ENCODE results near the gene NATD1. TPM values are rescaled to one million over a fixed set of nuclear protein-coding genes. Genes with fewer than 3 reads are reported as not detected.

The NATD1 gene, protein sequence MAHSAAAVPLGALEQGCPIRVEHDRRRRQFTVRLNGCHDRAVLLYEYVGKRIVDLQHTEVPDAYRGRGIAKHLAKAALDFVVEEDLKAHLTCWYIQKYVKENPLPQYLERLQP
- 1 to 10 TPM; 7.4 to 8.8 TPM for total RNA-seq

DNA sequence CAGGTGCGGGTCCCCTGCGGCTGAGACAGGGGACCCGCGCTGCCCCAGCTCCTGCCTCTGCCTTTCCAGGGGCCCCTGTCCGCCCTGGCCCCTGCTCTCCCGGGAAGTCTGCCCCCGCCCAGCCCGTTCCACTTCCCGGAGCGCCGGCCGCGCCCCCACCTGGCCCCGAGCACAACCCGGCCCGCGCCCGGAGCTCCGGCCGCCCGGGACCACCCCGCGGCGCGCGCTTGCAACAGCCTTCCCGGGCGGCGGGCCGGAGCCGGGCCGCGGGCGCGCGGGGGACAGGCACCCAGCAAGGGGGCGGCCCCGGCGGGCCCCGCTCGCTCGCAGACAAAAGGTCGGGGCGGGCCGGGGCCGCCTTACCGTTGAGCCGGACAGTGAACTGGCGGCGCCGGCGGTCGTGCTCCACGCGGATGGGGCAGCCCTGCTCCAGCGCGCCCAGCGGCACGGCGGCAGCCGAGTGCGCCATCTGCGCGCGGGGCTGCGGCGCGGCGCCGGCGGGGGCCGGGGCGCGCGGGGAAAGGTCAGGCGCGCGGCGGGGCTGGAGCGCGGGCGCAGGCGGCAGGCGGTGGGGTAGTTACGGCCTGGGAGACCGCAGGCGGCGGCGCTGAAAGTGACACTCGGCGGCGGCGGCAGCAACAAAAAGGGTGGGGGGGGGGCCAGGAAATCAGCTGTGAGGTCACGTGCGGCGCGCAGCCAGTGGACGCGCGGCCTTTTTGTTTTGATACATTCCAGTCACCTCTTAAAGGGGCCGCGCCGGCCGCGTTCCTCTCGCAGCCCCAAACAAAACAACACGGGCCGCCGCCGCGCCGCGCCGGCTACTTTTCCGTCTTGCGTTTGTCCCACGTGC lies at the start of gene NATD1:
Gene NATD1, minus strand, starts transcription at position 615 of the 850 bp plus-strand sequence. Its CDS starts 146 bp downstream, at position 469.
- Mint-ChIP-seq H3K4me3 (peak within 1 kb of the TSS; percentile 86 to 92), H3K27ac (peak within 1 kb of the TSS; percentile 78), H3K27me3 (ENCODE audit: low read depth) (no peaks in the 10 kb centered on the region), H3K9me3 (no peaks in the 10 kb centered on the region), H3K4me1 (ENCODE audit: low read depth) (peaks cover 21% of the 10 kb centered on the region), H3K36me3 (ENCODE audit: insufficient read depth in 2 of 2) (no peaks in the 10 kb centered on the region)
- ATAC-seq (replicated peaks in 1 of 2) (peak; percentile 86 to 88), DNase-seq (peak; percentile 82 to 83)

DNA sequence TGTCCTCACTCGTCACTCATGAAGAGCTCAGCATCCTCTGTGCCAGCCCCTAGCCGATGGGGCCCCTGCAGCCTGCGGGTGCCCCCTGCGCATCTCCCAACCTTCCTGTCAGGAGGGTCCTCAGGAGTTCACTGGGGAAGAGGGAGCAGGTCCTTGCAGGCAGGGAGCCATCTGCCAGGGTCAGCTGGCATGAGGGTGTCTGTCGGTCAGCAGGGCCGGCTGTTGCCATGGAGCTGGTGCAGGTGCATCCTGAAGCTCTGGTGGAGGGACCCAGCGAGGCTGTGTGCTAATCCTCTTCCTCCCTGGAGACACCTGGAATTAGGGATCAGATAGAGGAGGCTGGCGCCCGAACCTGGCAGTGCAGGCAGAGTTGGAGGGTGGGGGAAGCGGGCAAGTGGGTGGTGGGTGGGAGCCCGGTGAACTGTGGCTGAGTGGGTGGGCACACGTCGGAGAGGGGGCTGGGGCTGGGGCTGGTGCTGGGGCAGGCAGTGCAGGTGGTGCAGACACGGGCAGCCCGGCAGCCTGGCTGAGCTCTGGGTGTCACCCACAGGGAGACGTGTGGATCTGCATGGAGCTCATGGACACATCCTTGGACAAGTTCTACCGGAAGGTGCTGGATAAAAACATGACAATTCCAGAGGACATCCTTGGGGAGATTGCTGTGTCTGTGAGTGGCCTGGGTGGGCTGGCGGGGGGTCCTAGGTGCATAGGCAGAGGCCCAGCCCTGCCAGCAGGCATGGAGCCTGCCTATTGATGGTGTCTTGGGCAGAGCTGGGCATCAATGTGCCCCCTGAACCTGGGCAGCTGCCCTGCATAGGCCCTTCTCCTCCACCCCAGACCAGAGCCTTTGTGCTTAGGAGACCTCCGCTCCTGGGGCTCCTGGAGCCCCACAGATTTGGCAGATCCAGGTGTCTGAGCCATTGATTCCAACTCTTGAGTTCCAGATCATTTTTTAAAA lies 48.7 kb upstream of the NATD1 start:
- no peak overlapping the region for H3K27ac Mint-ChIP-seq
- no peak for ATAC-seq (replicated peaks in 1 of 2)
- no peak overlapping the region for H3K4me3 Mint-ChIP-seq
- DNase-seq, result no peak
- H3K9me3 Mint-ChIP-seq, result no peaks in the 10 kb centered on the region
- peaks cover 6 to 20% of the 10 kb centered on the region in 2 donors for H3K36me3 Mint-ChIP-seq (ENCODE audit: insufficient read depth in 2 of 2)
- no peaks in the 10 kb centered on the region for H3K4me1 Mint-ChIP-seq (ENCODE audit: low read depth)
- H3K27me3 Mint-ChIP-seq (ENCODE audit: low read depth), result no peaks in the 10 kb centered on the region

DNA sequence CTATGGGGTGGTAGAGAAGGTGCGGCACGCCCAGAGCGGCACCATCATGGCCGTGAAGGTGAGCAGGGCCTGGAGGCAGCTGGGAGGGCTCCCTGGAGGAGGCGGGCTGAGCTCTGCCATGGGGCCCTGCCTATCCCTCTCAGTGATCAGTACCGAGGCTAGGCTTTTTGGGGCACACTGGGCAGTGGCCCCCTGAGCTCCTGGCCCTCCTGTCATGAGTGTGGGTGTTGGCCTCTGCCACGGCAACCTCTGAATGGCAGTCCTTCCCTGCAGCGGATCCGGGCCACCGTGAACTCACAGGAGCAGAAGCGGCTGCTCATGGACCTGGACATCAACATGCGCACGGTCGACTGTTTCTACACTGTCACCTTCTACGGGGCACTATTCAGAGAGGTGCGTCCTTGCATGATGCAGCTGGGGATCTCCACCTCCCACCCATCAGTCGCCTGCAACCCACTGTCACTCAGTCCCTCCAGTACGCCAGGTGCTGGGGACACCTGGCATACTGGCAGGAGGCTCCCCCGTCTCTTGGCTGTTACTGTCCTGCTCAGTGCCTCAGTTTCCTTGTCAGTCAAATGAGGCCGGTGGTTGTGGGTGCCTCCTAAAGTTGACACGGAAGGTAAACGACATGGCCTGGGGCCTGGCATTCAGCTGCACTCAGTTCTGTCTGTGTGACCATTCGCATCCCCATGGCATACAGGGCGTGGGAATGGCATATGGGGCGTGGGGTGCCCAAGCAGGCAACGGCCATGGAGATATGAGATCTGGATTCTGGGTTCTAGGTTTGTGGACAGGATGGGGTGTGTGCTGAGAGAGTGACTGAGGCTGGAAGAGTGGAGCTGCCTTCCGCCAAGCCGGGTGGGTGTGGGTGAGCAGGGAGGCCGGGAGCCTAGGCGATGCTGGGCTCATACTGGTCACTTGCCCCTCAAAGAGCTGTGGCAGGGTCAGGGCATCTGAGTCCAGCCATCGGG lies 47.7 kb upstream of the NATD1 start:
- no peaks in the 10 kb centered on the region for H3K27me3 Mint-ChIP-seq (ENCODE audit: low read depth)
- DNase-seq (no peak), ATAC-seq (replicated peaks in 1 of 2) (no peak)
- H3K4me3 Mint-ChIP-seq, result no peak overlapping the region
- H3K4me1 Mint-ChIP-seq (ENCODE audit: low read depth), result no peaks in the 10 kb centered on the region
- no peak overlapping the region for H3K27ac Mint-ChIP-seq
- H3K9me3 Mint-ChIP-seq, result no peaks in the 10 kb centered on the region
- H3K36me3 Mint-ChIP-seq (ENCODE audit: insufficient read depth in 2 of 2), result peaks cover 6 to 20% of the 10 kb centered on the region in 2 donors

DNA sequence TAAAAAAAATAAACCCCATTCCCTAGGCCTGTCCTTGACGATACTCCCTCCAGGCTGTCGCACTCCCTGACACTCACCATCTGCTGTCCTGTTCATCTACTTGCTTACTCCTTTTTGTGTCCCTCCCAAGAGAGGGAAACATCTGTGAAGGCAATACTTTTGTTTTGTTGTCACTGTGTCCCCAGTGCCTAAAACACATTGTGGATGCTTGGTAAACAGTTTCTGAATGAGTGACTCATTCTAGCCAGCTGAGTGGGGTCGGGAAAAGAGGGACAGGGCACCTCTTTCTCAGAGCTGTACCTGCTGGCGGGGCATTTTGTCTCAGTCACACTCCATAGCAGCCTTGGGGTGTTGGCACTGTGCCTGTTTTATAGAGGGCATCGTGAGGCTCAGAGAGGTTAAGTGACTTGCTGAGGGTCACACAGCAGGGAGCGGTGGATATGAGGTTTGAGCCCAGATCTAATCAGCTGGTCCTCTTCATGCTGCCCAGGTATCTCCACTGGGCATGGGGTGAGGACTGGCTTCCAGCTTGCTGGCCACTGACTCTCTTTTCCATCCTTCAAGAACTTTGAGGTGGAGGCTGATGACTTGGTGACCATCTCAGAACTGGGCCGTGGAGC lies 46.9 kb upstream of the NATD1 start:
- no peak overlapping the region for H3K27ac Mint-ChIP-seq
- no peaks in the 10 kb centered on the region for H3K9me3 Mint-ChIP-seq
- peaks cover 6 to 18% of the 10 kb centered on the region in 2 donors for H3K36me3 Mint-ChIP-seq (ENCODE audit: insufficient read depth in 2 of 2)
- no peak for DNase-seq
- no peaks in the 10 kb centered on the region for H3K4me1 Mint-ChIP-seq (ENCODE audit: low read depth)
- H3K4me3 Mint-ChIP-seq, result no peak overlapping the region
- H3K27me3 Mint-ChIP-seq (ENCODE audit: low read depth), result no peaks in the 10 kb centered on the region
- ATAC-seq (replicated peaks in 1 of 2), result no peak

DNA sequence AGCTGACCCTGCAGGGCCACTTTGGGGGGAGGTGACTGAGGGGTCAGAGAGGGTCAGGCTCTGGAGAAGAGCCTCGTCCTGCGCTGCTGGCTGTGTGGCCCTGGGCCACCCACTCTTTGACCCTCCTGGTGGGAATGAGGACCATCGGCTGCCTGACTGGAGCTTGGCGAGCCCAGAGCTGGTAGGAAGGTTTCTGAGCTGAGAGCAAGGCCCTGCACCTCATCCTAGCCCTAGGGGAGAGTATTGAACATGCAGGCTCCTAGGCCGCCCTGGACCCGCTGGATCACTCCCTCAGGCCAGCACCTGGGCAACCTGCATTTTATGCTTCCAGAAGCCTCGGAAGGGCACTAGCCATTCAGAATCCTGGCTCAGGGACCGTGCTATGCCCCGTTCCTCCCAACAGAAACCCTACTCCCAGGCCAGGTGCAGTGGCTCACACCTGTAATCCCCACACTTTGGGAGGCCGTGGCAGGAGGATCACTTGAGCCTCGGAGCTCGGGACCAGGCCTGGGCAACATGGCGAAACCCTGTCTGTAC lies 45.8 kb upstream of the NATD1 start:
- Mint-ChIP-seq H3K27ac (no peak overlapping the region), H3K27me3 (ENCODE audit: low read depth) (no peaks in the 10 kb centered on the region), H3K4me1 (ENCODE audit: low read depth) (no peaks in the 10 kb centered on the region), H3K36me3 (ENCODE audit: insufficient read depth in 2 of 2) (peaks cover 8 to 18% of the 10 kb centered on the region in 2 donors), H3K4me3 (no peak overlapping the region), H3K9me3 (no peaks in the 10 kb centered on the region)
- ATAC-seq (replicated peaks in 1 of 2) (no peak), DNase-seq (no peak)

DNA sequence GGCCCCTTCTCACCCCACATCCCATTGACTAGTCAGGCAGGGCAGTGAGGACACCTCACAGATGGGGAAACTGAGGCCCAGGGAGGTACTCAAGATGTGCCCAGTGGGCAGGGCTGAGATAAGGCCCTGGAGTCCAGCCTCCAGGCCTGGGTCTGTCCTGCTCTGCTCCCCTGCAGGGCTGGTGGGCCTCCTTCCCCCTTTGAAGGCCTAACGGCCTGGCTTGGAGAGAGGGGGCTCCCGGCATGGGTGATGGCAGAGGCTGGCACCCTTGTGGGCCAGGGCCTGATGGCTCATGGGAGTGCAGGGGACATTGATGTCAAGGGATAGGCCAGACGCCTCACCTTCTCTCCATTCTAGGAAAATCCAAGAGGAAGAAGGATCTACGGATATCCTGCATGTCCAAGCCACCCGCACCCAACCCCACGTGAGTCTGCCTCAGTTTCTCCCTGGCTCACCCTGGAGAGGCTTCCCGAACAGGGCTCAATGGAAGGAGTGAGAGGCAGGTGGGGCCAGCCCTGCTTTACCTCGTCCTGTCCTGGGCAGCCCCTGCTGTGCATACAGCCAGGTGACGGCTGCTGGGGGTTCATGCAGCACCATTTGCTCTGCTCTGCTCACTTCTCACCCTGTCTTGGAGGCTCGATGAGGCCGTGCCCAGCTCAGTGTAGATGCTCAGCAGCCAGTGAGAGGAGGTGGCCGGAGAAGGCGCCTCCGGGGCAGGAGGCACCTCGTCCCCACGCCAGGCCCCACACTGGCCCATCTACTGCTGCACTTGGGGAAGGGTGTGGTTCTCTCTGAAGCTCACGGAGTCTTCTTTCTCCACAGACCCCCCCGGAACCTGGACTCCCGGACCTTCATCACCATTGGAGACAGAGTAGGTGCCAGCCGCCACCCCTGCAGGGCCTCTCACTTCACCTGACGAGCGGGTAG lies 45.1 kb upstream of the NATD1 start:
- DNase-seq (no peak), ATAC-seq (replicated peaks in 1 of 2) (no peak)
- no peak overlapping the region for H3K4me3 Mint-ChIP-seq
- H3K36me3 Mint-ChIP-seq (ENCODE audit: insufficient read depth in 2 of 2), result peaks cover 8 to 11% of the 10 kb centered on the region in 2 donors
- H3K27ac Mint-ChIP-seq, result no peak overlapping the region
- H3K9me3 Mint-ChIP-seq, result no peaks in the 10 kb centered on the region
- no peaks in the 10 kb centered on the region for H3K4me1 Mint-ChIP-seq (ENCODE audit: low read depth)
- no peaks in the 10 kb centered on the region for H3K27me3 Mint-ChIP-seq (ENCODE audit: low read depth)

DNA sequence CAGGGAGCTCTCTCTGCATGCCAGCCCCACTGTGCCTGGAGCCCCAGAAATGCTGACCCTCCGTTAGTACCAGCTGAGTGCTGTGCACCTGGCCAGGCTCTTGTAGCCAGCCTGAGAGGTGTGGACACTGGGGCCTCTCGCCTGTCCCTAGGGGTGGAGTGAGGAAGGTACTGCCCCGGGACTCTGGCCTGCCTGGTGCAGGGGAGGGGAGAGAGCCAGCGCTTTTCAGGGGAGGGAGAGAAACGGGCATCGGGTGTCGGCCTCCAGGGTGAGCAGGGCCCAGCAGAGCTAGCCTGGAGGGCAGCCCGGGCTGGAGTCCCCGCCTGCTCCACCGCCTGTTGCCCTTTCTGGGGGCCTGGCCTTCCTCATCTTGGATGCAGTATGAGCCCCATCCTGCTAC lies 44.4 kb upstream of the NATD1 start:
- no peaks in the 10 kb centered on the region for H3K4me1 Mint-ChIP-seq (ENCODE audit: low read depth)
- no peak overlapping the region for H3K27ac Mint-ChIP-seq
- no peak overlapping the region for H3K4me3 Mint-ChIP-seq
- DNase-seq (no peak), ATAC-seq (replicated peaks in 1 of 2) (no peak)
- H3K27me3 Mint-ChIP-seq (ENCODE audit: low read depth), result no peaks in the 10 kb centered on the region
- H3K9me3 Mint-ChIP-seq, result no peaks in the 10 kb centered on the region
- peaks cover 10 to 11% of the 10 kb centered on the region in 2 donors for H3K36me3 Mint-ChIP-seq (ENCODE audit: insufficient read depth in 2 of 2)

DNA sequence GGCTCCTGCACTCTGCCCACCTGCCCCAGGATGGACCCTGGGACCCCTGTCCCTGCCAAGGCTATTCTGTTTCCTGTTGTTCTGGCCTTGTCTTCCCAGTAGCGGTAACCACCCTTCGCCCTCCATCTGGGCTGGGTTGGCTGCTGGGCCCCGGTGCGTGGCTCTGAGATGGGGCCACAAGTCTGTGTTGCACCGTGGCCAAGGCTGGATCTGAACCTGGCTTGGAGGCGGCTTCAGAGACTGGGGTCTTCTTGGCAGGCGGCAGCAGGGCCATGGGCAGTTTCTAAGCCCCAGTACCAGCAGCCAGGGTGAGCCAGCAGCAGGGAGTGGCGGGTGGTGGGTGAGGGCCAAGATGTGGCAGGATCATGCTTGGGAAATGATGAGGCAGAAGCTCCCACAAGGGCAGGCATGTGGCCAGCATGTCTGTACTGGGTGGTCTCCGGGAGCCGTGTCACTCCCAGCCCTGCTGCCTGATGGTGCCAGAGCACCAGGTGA lies 43.9 kb upstream of the NATD1 start:
- ATAC-seq (replicated peaks in 1 of 2), result no peak
- no peak for DNase-seq
- no peaks in the 10 kb centered on the region for H3K27me3 Mint-ChIP-seq (ENCODE audit: low read depth)
- peaks cover 13 to 14% of the 10 kb centered on the region in 2 donors for H3K36me3 Mint-ChIP-seq (ENCODE audit: insufficient read depth in 2 of 2)
- H3K4me3 Mint-ChIP-seq, result no peak overlapping the region
- H3K27ac Mint-ChIP-seq, result no peak overlapping the region
- no peaks in the 10 kb centered on the region for H3K9me3 Mint-ChIP-seq
- H3K4me1 Mint-ChIP-seq (ENCODE audit: low read depth), result no peaks in the 10 kb centered on the region

DNA sequence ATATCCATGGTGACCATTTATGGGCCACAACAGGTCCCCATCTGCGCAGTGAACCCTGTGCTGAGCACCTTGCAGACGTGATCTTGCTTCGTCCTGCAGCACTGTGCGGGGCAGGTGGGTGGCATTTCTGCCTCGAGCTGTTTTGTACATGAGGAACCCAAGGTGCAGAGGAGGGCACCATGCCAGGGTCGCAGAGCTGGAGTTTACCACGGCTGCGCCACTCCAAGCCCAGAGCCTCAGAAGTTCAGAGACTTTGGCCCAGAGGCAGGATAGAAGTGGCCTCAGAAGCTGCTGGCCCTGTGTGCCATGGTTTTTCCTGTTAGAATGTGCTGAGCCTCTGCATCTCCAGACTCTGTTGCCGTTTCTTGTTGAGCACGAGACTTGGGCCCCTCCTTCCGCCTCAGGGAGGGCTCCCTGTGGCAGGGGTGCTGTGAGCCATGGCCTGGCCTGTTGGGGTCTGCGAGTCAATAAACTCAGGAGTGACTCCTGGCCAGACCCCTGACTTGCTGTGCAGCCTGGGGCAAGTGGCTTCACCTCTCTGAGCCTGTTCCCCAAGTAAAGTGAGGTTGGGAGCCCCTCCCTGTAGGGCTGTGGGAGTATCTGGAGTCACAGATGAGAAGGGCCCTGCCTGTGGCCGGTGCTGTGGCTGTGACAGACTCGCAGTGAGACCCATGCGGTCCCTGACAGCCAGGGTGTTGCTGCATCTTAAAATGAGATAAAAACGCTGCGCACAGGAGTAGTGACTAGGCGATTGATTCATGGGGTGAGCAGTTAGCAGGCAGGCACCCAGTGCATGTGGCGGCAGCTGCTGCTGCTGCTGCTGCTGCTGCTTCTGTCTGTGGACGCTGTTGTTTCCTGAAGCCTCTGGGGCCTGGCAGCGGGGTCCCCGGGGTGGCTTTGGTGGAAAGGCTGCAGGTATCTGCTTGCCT lies 43.2 kb upstream of the NATD1 start:
- no peaks in the 10 kb centered on the region for H3K4me1 Mint-ChIP-seq (ENCODE audit: low read depth)
- H3K36me3 Mint-ChIP-seq (ENCODE audit: insufficient read depth in 2 of 2), result peaks cover 13 to 14% of the 10 kb centered on the region in 2 donors
- no peaks in the 10 kb centered on the region for H3K27me3 Mint-ChIP-seq (ENCODE audit: low read depth)
- H3K9me3 Mint-ChIP-seq, result no peaks in the 10 kb centered on the region
- no peak overlapping the region for H3K27ac Mint-ChIP-seq
- no peak overlapping the region for H3K4me3 Mint-ChIP-seq
- ATAC-seq (replicated peaks in 1 of 2) (no peak), DNase-seq (no peak)
